Trophoblast cell (in vitro differentiated cells and primary cell): ENCODE measurements around the gene USP5.
A peak's percentile ranks its signal among the peaks of the same experiment; 100 is the strongest.

ENCODE experiments used
- DNase-seq, 2 donors: peaks; one replicate each; pipeline ENCODE4 v3.0.0-alpha.2; 2016
- H2AFZ ChIP-seq: 2 replicates; pipeline ENCODE4 v1.6.1; 2013; ENCODE audit warnings: low read length, moderate library complexity, mild to moderate bottlenecking; ENCODE audit not compliant: insufficient read depth, poor library complexity
- H2AK5ac ChIP-seq: 2 replicates; pipeline ENCODE4 v1.6.1; 2013; ENCODE audit warnings: mild to moderate bottlenecking, low read length
- H2BK120ac ChIP-seq: 2 replicates; pipeline ENCODE4 v1.6.1; 2013; ENCODE audit warnings: low read length, mild to moderate bottlenecking, moderate library complexity; ENCODE audit not compliant: insufficient read depth, poor library complexity
- H2BK12ac ChIP-seq: 2 replicates; pipeline ENCODE4 v1.6.1; 2013; ENCODE audit warnings: mild to moderate bottlenecking, low read length, moderate library complexity
- H2BK5ac ChIP-seq: 2 replicates; pipeline ENCODE4 v1.6.1; 2013; ENCODE audit warnings: low read length, low read depth, moderate library complexity, mild to moderate bottlenecking; ENCODE audit not compliant: poor library complexity
- H3K14ac ChIP-seq: 2 replicates; pipeline ENCODE4 v1.6.1; 2013; ENCODE audit warnings: mild to moderate bottlenecking, low read length
- H3K18ac ChIP-seq: 2 replicates; pipeline ENCODE4 v1.6.1; 2013; ENCODE audit warnings: mild to moderate bottlenecking, low read length
- H3K23ac ChIP-seq: 2 replicates; pipeline ENCODE4 v1.6.1; 2013; ENCODE audit warnings: low read length
- H3K27ac ChIP-seq: 2 replicates; pipeline ENCODE4 v1.5.1; 2013; ENCODE audit warnings: low read depth, mild to moderate bottlenecking, inconsistent platforms, low read length, moderate library complexity
- H3K27me3 ChIP-seq: 2 replicates; pipeline ENCODE4 v1.6.1; 2013; ENCODE audit warnings: inconsistent platforms, mild to moderate bottlenecking, low read length, moderate library complexity; ENCODE audit not compliant: insufficient read depth
- H3K36me3 ChIP-seq, 2 experiments: 1 replicate in 1 of 2; 2 replicates in 1 of 2; pipeline ENCODE4 v1.6.1; 2013; ENCODE audit warnings: low read length in 2 of 2, mild to moderate bottlenecking in 2 of 2, moderate library complexity in 1 of 2; ENCODE audit not compliant: insufficient read depth in 2 of 2, control insufficient read depth in 1 of 2
- H3K4ac ChIP-seq: 2 replicates; pipeline ENCODE4 v1.6.1; 2013; ENCODE audit warnings: low read depth, mild to moderate bottlenecking, low read length, moderate library complexity
- H3K4me1 ChIP-seq, 2 experiments: 1 replicate in 1 of 2; 2 replicates in 1 of 2; pipeline ENCODE4 v1.6.1; 2013; ENCODE audit warnings: low read length in 2 of 2, mild to moderate bottlenecking in 2 of 2, moderate library complexity in 1 of 2; ENCODE audit not compliant: insufficient read depth in 2 of 2, control insufficient read depth in 1 of 2
- H3K4me2 ChIP-seq: 2 replicates; pipeline ENCODE4 v1.6.1; 2013; ENCODE audit warnings: inconsistent platforms, mild to moderate bottlenecking, low read length, moderate library complexity
- H3K4me3 ChIP-seq: 2 replicates; pipeline ENCODE4 v1.5.1; 2013; ENCODE audit warnings: mild to moderate bottlenecking, low read depth, low read length, inconsistent platforms
- H3K79me1 ChIP-seq: one replicate; pipeline ENCODE4 v1.6.1; 2013; ENCODE audit warnings: low read length
- H3K79me2 ChIP-seq: 2 replicates; pipeline ENCODE4 v1.6.1; 2013; ENCODE audit warnings: low read length, mild to moderate bottlenecking; ENCODE audit not compliant: control insufficient read depth, insufficient read depth, poor library complexity
- H3K9ac ChIP-seq: 2 replicates; pipeline ENCODE4 v1.6.1; 2013; ENCODE audit warnings: mild to moderate bottlenecking, low read length
- H3K9me3 ChIP-seq: 2 replicates; pipeline ENCODE4 v1.6.1; 2013; ENCODE audit warnings: low read depth, mild to moderate bottlenecking, control low read depth, inconsistent platforms, low read length; ENCODE audit not compliant: insufficient read depth
- H4K12ac ChIP-seq: 2 replicates; pipeline ENCODE4 v1.6.1; 2013; ENCODE audit warnings: low read depth, mild to moderate bottlenecking, low read length, moderate library complexity
- H4K8ac ChIP-seq: 2 replicates; pipeline ENCODE4 v1.6.1; 2013; ENCODE audit warnings: low read depth, mild to moderate bottlenecking, low read length, moderate library complexity
- H4K91ac ChIP-seq: one replicate; pipeline ENCODE4 v1.6.1; 2013; ENCODE audit warnings: low read depth, mild to moderate bottlenecking, low read length, moderate library complexity
- WGBS: extraction: QIAGEN DNeasy Blood & Tissue Kit; methylation state at CpG from one replicate; pipeline ENCODE4 v1.1.7; 2013; ENCODE audit warnings: missing lambda C conversion rate; ENCODE audit not compliant: insufficient read length, insufficient coverage; ENCODE audit errors: extremely low coverage; 5-methylcytosine and 5-hydroxymethylcytosine counted together

The USP5 gene

DNA sequence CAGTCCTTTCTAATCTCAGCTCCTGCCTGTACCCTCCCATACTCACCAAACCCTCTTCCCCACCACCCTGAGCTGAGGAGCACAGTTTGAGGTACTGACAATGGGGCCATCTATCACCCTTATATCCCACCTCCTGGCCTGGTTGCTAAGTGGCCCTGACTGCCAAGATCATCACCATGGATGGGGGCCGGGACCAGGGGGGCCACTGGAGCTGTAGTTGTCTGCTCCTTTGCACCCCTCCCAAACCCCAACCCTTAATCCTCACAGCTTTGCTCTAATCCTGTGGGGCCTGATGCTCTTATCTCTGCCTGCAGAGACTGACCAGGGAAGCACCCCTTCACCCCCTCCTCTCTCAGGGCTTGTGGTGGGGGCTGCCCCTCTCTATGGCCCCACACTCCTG lies 11.6 kb upstream of the USP5 start:
- no CpG with 5 or more reads among the region's 1 CpG for WGBS
- no peak overlapping the region for H4K12ac ChIP-seq
- no peak overlapping the region for H2BK120ac ChIP-seq
- H3K4me2 ChIP-seq, result no peak overlapping the region
- H3K79me2 ChIP-seq, result no peaks in the 10 kb centered on the region
- H3K4ac ChIP-seq, result no peak overlapping the region
- H2BK5ac ChIP-seq, result no peak overlapping the region
- peaks cover 39 to 52% of the 10 kb centered on the region in 2 experiments for H3K36me3 ChIP-seq
- no peaks in the 10 kb centered on the region for H3K27me3 ChIP-seq
- H3K18ac ChIP-seq, result no peak overlapping the region
- no peak overlapping the region for H2AFZ ChIP-seq
- no peak overlapping the region for H3K27ac ChIP-seq
- H3K23ac ChIP-seq, result no peak overlapping the region
- H3K4me3 ChIP-seq, result no peak overlapping the region
- no peak overlapping the region for H2BK12ac ChIP-seq
- H4K8ac ChIP-seq, result no peak overlapping the region
- no peak overlapping the region for H3K9ac ChIP-seq
- H3K9me3 ChIP-seq, result no peaks in the 10 kb centered on the region
- H3K4me1 ChIP-seq, result no peaks in the 10 kb centered on the region
- no peak overlapping the region for H4K91ac ChIP-seq
- no peak for DNase-seq
- H3K14ac ChIP-seq, result no peak overlapping the region
- H3K79me1 ChIP-seq, result no peaks in the 10 kb centered on the region
- H2AK5ac ChIP-seq, result no peak overlapping the region

DNA sequence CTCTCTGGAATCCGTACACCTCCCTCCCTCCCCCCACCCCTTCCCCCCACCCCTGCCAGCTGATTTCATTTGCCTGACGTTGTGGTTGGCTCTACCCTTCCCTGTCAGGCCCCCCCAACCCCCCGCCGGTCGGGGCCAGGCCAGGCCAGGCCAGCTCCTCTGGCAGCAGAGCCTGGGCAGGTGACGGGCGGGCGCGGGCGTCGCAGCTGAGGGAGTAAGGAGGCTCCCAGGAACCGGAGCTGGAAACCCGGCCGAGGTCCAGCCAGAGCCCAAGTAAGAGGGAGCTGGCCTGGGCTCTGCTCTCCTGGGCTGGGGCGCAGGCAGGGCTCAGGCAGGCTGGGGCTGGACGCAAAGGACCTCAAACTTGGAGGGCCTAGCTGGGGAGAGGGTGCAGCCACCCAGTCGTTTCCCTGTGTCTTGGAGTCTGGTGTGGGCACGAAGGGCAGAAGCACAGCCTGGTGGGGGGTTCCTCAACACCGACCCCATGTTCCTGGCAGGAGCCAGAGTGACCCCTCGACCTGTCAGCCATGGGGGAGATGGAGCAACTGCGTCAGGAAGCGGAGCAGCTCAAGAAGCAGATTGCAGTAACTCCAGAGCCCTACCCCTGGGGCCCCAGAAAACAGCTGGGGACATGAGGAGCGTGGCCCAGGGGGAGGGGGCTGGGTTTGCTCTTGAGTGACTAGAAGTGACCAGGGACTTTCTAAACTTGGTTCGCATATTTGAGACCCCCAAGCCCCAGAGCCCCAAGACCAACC lies 11.0 kb upstream of the USP5 start, which contains the start of gene GNB3:
Gene GNB3, plus strand, starts transcription at position 165 of the 755 bp plus-strand sequence. Its CDS starts 363 bp downstream, at position 528.
- H3K36me3 ChIP-seq, result peaks cover 44 to 57% of the 10 kb centered on the region in 2 experiments
- no peak within 1 kb of the TSS for H2BK12ac ChIP-seq
- no peak within 1 kb of the TSS for H3K4me3 ChIP-seq
- no peak within 1 kb of the TSS for H3K4ac ChIP-seq
- H3K79me1 ChIP-seq, result no peaks in the 10 kb centered on the region
- no peak within 1 kb of the TSS for H3K27ac ChIP-seq
- no peak within 1 kb of the TSS for H4K91ac ChIP-seq
- H3K9me3 ChIP-seq, result no peaks in the 10 kb centered on the region
- H3K9ac ChIP-seq, result no peak within 1 kb of the TSS
- no peak within 1 kb of the TSS for H4K8ac ChIP-seq
- H2AFZ ChIP-seq, result no peak within 1 kb of the TSS
- no CpG with 5 or more reads among the region's 24 CpGs for WGBS
- no peaks in the 10 kb centered on the region for H3K79me2 ChIP-seq
- H2AK5ac ChIP-seq, result no peak within 1 kb of the TSS
- no peaks in the 10 kb centered on the region for H3K27me3 ChIP-seq
- H3K23ac ChIP-seq, result no peak within 1 kb of the TSS
- no peak within 1 kb of the TSS for H2BK5ac ChIP-seq
- no peak within 1 kb of the TSS for H3K18ac ChIP-seq
- H3K14ac ChIP-seq, result no peak within 1 kb of the TSS
- no peak within 1 kb of the TSS for H4K12ac ChIP-seq
- no peak within 1 kb of the TSS for H3K4me2 ChIP-seq
- H3K4me1 ChIP-seq, result no peaks in the 10 kb centered on the region
- DNase-seq, result no peak
- H2BK120ac ChIP-seq, result no peak within 1 kb of the TSS

DNA sequence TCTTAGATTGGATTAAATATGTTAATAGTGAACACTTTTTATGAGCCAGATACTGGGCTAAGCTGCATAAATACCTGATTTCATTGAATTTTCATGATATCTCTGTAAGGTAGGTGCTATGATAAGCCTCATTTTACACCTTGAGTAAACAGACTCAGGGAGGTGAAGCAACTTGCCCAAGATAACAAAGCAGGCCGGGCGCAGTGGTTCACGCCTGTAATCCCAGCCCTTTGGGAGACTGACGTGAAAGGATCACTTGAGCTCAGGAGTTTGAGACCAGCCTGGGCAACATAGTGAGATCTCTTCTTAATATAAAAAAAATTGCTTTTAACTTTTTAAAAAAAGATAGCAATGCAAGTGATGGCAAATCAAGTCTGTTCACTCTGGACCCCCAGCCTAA lies 9.9 kb upstream of the USP5 start:
- WGBS, result no CpG with 5 or more reads among the region's 4 CpGs
- no peak overlapping the region for H3K4ac ChIP-seq

DNA sequence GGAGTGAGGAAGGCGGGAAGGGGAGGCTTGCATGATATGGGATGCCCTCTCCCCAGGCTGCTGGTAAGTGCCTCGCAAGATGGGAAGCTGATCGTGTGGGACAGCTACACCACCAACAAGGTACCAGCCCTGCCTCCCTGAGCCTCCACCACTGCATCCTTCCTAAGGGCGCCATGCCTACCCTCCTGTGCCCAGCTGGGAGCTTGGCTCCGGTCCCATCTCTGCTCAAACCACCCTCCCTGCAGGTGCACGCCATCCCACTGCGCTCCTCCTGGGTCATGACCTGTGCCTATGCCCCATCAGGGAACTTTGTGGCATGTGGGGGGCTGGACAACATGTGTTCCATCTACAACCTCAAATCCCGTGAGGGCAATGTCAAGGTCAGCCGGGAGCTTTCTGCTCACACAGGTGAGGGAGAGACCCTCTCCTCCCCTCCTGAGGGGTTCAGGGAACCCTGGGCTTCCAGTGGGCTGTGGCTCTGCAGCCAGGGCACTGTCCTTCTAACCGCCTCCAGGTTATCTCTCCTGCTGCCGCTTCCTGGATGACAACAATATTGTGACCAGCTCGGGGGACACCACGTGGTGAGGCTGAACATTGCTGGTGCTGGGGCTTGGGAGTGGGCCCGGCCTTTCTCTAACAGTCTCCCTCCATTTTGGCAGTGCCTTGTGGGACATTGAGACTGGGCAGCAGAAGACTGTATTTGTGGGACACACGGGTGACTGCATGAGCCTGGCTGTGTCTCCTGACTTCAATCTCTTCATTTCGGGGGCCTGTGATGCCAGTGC lies 8.6 kb upstream of the USP5 start:
- no peak overlapping the region for H3K23ac ChIP-seq
- no CpG with 5 or more reads among the region's 16 CpGs for WGBS

More for the DNA sequence above, 9.9 kb upstream of the USP5 start:
- no peak overlapping the region for H4K12ac ChIP-seq
- H3K23ac ChIP-seq, result no peak overlapping the region
- no peaks in the 10 kb centered on the region for H3K9me3 ChIP-seq
- no peaks in the 10 kb centered on the region for H3K4me1 ChIP-seq
- H3K36me3 ChIP-seq, result peaks cover 44 to 58% of the 10 kb centered on the region in 2 experiments
- H3K27me3 ChIP-seq, result no peaks in the 10 kb centered on the region
- H4K91ac ChIP-seq, result no peak overlapping the region
- H2BK5ac ChIP-seq, result no peak overlapping the region
- no peak overlapping the region for H4K8ac ChIP-seq
- no peak overlapping the region for H2AK5ac ChIP-seq
- H3K14ac ChIP-seq, result no peak overlapping the region
- H2BK12ac ChIP-seq, result no peak overlapping the region
- no peaks in the 10 kb centered on the region for H3K79me2 ChIP-seq
- no peak overlapping the region for H3K18ac ChIP-seq
- no peak overlapping the region for H3K9ac ChIP-seq
- no peak overlapping the region for H3K4me3 ChIP-seq
- H3K4me2 ChIP-seq, result no peak overlapping the region
- H3K27ac ChIP-seq, result no peak overlapping the region
- H3K79me1 ChIP-seq, result no peaks in the 10 kb centered on the region
- no peak for DNase-seq
- no peak overlapping the region for H2AFZ ChIP-seq
- H2BK120ac ChIP-seq, result no peak overlapping the region

More for the DNA sequence above, 8.6 kb upstream of the USP5 start:
- H3K9me3 ChIP-seq, result no peaks in the 10 kb centered on the region
- H3K79me1 ChIP-seq, result no peaks in the 10 kb centered on the region
- no peak overlapping the region for H4K8ac ChIP-seq
- no peak overlapping the region for H2AK5ac ChIP-seq
- no peaks in the 10 kb centered on the region for H3K79me2 ChIP-seq
- DNase-seq, result peak in 1 of 2 donors; percentile 10
- H3K4ac ChIP-seq, result no peak overlapping the region
- no peak overlapping the region for H3K4me3 ChIP-seq
- peaks cover 37 to 51% of the 10 kb centered on the region in 2 experiments for H3K36me3 ChIP-seq
- H3K27me3 ChIP-seq, result no peaks in the 10 kb centered on the region
- no peak overlapping the region for H4K91ac ChIP-seq
- no peak overlapping the region for H2BK12ac ChIP-seq
- H2BK5ac ChIP-seq, result no peak overlapping the region
- no peak overlapping the region for H2BK120ac ChIP-seq
- no peak overlapping the region for H3K4me2 ChIP-seq
- H3K9ac ChIP-seq, result no peak overlapping the region
- no peak overlapping the region for H4K12ac ChIP-seq
- H3K27ac ChIP-seq, result no peak overlapping the region
- H3K14ac ChIP-seq, result no peak overlapping the region
- H3K4me1 ChIP-seq, result no peaks in the 10 kb centered on the region
- H3K18ac ChIP-seq, result no peak overlapping the region
- no peak overlapping the region for H2AFZ ChIP-seq
